GM19240 (cell line): ENCODE results near the gene LCE3D.
"Not testable (repeated sequence)": the region's sequence is repeated elsewhere in the genome, so short reads cannot be mapped to it uniquely, and the experiment has no call there.

Experiments used
- DNase-seq: peaks from one replicate; pipeline ENCODE4 v3.0.0; 2011; ENCODE audit warnings: low spot score; ENCODE audit not compliant: insufficient read length

Gene LCE3D, protein sequence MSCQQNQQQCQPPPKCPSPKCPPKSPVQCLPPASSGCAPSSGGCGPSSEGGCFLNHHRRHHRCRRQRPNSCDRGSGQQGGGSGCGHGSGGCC

DNA sequence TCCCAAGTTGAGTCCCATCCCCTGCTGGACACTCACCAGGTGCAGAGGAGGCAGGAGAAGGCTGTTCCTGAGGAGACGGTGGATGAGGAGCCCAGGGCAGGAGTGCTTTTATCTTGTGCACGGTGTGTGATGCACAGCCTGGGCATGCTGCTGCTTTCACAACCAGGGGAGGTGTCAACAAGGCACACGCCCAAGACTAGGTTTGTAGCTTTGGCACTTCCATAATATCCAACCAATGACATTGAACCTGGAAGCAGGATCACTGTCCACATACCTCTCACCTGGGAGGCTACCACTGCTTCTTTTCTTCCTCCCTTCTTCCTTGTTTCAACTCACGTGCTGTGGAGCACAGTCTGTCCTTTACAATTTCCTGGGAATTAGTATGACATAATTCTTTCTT is at the start of gene LCE3D:
Gene LCE3D, minus strand, starts transcription at position 84 of the 400 bp plus-strand sequence. CDS start 580 bp downstream, outside the sequence.
- DNase-seq, result no peak

DNA sequence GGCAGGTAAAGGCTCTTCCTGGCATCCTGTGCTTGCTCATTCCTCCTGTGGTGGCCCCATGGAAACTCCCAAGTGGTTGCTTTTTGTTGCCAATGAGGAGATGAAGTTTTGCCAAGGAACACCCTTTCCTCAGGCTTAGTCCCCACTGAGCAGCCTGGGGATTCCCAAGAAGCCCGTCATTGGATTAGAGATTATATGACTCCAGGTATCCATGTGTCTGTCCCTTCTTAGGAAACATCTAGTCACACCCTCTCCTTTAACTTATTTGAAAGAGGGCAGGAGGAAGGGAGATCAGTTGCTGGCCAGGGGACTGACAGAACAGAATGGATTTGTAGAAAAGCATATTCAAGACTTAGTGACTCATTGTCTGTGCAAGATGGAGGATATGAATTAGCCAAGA is 46.4 kb upstream of the LCE3D start:
- no peak for DNase-seq

DNA sequence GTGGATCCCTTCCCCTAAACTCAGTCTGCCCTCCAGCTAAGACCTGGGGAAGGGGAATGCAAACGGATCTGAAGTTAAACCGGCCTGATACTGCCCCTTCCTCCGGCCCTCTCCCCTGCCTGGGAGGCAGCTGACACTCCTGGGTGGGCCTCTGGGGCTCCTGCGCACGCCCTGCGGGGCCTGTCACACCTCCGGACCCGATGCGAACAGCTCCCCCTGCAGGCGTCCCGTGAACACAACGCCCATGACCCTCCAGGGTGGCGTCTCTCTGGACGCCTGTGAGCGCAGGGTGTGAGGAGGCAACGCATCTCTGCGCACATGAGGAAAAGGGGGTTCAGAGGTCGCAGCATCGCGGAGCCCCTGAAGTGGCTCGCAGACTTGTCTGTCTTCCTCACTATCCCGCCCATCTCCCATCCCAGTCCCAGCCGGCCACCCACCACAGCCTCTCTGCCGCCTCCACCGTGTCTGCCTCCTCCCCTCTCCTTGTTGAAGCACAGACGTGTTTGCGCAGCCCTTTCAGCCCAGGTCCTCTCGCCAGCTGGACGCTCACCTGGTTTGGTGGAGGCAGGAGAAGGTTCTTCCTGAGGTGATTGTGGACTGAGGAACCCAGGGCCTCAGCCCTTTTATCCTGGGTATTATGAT is 43.0 kb upstream of the LCE3D start:
- no peak for DNase-seq

DNA sequence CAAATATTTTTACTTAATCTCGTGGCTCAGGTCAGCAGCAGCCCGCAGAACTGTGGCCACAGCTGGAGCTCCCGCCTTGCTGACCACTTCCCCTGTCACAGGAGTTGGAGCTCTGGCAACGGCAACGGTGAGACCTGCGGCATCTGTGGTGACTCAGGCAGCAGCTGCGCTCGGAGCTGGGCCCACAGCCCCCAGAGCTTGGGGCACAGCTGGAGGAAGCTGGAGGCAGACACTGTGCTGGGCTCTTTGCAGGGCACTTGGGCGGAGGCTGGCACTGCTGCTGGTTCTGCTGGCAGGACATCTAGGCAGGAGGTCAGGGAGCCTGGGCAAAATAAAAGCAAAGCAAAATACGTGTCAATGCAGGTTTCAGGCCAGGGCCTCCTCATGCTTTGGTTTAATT is 42.5 kb upstream of the LCE3D start, which contains the start of gene LCE3A:
Gene LCE3A, minus strand, starts transcription at position 301 of the 400 bp plus-strand sequence. Its CDS starts 0 bp downstream, at position 301.
- DNase-seq, result no peak

DNA sequence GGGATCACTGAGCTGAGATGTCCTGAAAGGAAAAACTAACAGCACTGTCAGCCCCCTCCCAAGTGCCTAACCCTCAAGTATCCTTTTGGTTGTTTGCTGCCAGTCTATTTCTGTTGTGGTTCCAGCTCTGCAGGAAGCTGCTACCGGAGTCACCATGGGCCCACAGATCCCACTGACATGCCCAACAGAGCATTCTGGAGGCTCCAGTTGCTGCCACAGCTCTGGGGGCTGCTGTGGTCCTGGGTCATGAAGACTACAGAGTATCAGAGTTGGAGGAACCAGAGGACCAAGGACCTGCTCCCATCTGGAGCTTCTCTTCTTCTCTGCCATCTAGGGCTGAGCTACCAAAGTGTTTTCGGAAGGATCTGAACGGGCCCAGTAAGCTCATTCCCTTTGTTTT is 41.7 kb upstream of the LCE3D start:
- DNase-seq, result no peak

DNA sequence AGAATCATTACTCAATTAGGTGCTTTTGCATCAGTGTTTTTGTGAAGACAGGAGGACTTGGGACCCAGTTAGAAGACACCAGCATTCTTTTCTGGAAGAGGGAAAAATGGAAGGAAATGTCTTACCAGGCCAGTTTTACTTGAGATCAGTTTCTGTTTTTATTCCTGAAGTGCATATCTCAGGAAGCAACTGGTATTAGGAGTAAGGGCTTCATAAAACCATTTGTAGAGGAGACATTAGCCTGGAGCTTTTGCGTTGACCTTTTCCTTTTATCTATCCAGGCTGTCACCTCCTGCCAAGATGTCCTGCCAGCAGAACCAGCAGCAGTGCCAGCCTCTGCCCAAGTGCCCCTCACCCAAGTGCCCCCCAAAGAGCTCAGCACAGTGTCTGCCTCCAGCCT is 33.2 kb upstream of the LCE3D start, which contains the start of gene LCE3B:
Gene LCE3B, plus strand, starts transcription at position 301 of the 400 bp plus-strand sequence. Its CDS starts 0 bp downstream, at position 301.
- no peak for DNase-seq

DNA sequence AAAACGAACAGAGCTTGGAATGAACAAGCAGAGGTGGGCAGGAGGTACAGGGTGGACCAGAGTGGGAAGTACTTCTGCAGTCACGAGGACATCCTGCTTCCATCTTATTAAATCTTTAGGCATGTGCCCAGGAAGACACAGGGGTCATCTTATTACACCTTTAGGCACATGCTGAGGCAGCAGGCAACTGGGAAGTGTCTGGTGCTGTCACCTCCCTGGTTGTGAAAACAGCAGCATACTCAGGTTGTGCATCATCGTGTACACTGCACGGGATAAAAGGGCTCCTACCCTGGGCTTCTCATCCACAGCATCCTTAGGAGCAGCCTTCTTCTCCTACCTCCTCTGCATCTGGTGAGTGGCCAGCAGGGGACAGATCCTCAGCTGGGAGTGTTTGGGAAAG is 19.6 kb upstream of the LCE3D start, which contains the start of gene LCE3C:
Gene LCE3C, plus strand, starts transcription at position 301 of the 400 bp plus-strand sequence. CDS start 498 bp downstream, outside the sequence.
- DNase-seq, result no peak

DNA sequence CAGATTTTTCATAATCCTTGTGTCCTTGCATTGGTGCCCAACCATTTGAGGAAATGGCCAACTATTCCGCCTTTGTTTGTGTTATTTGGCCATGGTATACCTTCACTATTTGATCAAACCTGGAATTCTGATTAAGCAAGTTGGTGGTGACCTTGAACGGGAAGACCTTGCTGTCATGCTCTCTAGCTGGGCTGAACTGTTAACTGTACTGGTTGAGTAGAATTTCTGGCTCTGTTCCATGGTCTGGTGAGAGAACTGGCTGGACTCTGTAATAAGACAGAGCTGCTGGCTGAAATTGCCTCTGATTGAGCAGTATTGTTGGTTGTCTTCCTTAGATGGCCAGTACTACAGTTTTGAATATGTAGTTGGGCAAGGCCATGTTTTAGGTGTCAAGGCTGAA is 16.7 kb upstream of the LCE3D start:
- DNase-seq, result no peak

DNA sequence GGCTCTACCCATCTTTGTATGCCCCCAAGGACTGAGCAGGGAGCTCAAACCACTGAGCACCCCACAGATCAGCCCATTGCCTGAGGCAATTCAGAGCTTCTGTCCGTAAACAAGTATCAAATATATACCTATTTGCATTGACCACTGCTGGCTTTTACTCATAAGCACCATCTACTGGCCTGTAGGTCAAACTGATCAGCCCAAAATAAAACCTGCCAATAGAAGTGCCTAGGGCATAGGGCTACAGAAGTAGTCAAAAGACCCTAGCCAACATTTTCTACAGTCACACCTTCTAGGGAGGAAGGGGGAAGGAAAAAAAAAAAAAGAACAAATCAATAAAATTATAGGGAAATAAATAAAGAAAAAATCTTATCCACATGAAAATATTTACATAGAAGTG is 5.3 kb upstream of the LCE3D start:
- no peak for DNase-seq

DNA sequence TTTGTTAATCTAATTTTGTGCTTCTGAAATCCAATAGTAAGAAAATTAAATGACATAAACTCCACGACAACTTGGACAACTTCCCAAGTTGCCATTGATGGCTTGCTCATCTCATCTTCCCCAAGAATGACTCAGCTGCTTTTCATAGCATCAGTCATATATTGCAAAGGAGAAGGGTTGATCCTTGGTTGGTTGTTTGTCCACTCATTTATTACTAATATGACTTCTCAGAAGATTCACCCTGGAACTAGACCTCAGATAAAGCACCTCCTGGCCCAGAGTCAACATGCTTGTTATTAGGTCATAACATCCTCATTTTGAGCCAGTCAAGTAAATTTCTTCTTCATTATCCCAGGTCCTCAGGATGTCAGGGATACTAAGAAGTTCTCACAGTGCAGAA is 2.3 kb upstream of the LCE3D start:
- DNase-seq, result no peak

DNA sequence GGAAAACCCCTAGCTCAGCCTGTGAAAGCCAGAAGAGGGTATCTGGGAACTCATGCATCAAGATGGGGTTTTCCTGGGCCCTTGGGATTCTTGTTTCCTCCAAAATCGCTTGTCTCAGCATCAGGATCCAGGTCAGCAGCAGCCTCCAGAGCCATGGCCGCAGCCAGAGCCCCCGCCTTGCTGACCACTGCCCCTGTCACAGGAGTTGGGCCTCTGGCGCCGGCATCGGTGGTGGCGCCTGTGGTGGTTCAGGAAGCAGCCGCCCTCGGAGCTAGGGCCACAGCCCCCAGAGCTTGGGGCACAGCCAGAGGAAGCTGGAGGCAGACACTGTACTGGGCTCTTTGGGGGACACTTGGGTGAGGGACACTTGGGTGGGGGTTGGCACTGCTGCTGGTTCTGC is 790 bp downstream of the LCE3D start:
- not testable (repeated sequence) for DNase-seq

DNA sequence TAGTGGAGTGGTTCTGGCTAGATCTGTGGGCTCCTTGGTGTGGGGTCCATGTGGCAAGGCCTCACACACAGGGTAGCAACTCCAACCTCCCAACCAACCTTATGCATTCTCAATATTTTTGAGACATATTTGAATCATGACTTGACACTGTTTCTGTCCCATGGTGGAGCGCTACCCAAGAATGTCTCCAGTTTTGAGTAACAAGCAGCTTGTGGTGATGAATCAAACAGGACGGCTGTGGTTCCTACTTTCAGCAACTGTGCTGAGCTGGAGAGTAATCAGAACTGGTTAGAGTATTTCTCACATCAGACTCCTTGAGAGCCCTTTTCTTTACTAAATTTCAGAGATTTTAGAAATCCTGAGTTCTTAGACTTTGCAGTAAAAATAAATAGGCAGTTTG is 3.1 kb downstream of the LCE3D start:
- DNase-seq, result no peak

DNA sequence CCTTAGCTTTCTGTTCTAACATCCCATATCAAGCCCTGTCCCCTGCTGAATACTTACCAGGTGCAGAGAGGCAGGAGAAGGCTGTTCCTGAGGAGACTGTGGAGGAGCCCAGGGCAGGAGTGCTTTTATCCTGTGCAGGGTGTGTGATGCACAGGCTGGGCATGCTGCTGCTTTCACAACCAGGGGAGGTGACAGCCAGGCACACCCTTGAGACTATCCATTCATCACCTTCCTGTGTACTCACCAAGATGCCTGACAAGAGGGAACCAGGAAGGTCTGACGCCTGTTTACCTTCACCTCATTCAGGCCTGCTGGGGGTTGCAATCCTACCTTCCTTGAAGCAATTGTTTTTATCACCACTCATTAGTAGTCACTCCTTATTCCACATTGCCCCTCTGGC is 13.6 kb downstream of the LCE3D start, which contains the start of gene LCE3E:
Gene LCE3E, minus strand, starts transcription at position 100 of the 400 bp plus-strand sequence. CDS start 572 bp downstream, outside the sequence.
- no peak for DNase-seq

DNA sequence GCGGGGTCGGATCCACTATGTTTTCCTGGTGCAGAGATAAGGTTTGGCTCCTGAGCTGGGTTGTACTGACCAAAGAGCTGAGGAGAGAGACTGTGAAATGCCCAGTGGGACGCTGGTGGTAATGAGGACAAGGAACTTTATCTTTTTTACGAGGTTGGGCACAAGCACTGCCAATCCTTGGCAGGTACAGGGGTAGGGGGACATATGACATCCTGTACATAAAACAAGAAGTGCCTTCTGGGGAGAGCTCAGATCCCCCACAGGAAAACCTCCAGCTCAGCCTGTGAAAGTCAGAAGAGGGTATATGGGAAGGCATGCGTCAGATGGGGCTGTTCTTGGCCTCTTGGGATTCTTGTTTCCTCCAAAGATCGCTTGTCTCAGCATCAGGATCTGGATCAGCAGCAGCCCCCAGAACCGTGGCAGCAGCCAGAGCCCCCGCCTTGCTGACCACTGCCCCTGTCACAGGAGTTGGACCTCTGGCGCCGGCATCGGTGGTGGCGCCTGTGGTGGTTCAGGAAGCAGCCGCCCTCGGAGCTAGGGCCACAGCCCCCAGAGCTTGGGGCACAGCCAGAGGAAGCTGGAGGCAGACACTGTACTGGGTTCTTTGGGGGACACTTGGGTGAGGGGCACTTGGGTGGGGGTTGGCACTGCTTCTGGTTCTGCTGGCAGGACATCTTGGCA is 14.6 kb downstream of the LCE3D start:
- DNase-seq, result no peak

DNA sequence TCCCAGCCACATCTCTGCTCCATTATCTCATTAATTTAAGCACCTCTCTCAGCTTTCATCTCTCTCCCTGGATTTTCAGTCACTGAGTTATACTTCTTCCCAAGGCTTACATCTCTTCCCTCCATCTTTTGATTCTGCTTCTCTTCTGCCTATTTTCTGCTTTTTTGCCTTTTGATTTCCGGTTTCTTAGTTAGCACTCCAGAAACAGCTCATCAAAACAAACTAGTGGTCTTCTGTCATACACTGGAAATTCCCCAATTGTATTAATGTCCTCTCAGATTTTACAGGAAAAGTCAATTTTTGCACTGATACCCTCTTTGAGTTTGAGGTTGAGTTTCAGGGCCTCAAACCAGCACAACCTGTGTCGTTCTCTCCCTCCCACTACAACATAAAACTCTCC is 15.2 kb downstream of the LCE3D start:
- DNase-seq, result no peak

DNA sequence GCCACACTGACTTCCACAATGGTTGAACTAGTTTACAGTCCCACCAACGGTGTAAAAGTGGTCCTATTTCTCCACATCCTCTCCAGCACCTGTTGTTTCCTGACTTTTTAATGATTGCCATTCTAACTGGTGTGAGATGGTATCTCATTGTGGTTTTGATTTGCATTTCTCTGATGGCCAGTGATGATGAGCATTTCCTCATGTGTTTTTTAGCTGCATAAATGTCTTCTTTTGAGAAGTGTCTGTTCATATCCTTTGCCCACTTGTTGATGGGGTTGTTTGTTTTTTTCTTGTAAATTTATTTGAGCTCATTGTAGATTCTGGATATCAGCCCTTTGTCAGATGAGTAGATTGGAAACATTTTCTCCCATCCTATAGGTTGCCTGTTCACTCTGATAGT is 32.0 kb downstream of the LCE3D start:
- not testable (repeated sequence) for DNase-seq

DNA sequence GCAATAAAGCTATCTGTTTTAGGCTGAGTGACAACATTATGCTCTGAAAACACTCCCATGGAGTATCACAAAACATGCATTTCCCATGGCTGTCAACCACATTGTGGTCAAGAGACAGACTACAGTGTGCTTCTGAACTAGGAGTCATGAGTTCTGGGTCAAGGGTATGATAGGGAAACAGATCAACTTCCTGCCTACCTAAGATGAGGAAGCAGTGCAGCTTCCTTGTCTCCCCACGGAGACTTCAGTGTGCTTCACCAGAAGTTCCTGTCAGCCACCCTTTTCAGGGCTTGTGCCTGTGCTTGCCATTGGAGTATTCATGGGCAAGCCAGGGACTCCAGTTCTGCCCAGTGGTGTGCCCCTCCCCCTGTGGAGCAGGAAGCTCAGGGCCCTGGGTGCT is 33.6 kb downstream of the LCE3D start:
- DNase-seq, result no peak

DNA sequence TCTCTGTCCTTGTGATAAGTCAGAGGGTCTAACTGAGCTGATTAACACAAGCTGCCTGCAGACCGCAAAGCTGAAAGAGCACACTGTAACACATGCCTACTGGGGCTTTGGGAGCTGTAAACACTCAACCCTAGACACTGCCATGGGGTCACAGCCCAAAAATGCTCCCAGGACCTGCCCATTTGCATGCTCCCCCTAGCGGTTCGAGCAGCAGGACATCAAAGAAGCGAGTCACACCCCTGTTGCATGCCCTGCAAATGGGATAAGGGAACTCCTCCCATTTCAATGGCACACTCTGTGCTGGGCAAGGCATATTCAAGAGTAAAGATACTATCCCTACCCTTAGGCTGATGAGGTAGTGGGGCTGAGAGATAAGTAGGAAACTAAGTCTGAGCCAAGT is 36.5 kb downstream of the LCE3D start:
- no peak for DNase-seq

DNA sequence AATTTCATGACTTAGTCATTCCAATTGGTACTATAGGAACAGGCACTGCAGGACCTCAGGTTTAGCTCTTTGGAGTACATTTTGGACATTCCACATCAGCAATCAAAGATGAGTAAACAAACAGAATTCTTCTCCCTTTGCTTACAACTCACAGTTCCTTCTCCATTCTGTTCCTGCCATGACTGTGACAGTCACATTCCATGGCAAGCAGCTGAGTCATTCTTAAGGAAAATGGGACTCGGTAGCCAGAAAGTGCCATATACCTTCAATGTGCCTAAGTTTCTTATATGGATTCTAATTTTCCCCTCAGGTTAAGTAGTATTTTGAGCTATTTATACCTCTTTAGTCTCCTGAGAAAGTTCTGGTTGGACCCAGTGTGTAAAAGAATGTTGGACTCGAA is 40.4 kb downstream of the LCE3D start:
- DNase-seq, result no peak

DNA sequence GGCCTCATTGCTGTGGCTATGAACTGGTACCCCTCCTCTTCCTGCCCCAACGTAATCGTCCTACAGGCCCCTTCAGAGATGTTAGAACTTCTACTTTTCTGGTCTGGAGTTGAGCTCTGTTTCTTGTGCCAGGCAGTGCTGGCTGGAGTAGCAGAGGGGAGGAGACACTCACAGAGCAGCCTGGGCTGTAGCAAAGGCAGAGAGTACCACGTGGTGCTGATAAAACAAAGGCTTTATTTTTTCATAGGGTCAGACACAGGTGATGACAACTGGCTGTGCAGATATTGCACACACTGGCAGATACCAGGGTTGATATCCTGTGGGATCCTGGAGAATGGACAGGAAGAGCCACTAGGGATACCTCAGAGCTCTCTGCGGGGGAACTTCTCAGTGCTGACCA is 42.8 kb downstream of the LCE3D start:
- DNase-seq, result no peak

DNA sequence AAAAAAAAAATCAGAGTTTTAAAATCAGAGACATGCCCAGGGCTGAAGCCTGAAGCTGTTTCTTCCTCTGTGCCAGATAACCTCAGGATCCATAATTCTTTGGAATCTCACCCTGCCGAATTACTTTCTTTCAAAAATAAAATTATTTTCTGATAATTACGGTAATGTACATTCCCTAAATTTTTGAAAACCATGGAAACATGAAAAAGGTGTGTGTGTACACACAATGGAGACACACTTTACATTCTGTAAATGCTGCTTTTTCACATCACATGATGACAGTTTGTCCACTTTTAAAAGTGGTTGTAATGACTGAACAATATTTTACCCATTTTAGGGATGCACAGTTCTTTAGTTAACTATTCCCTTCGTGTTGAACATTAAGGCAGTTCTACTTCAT is 44.5 kb downstream of the LCE3D start:
- DNase-seq, result no peak

DNA sequence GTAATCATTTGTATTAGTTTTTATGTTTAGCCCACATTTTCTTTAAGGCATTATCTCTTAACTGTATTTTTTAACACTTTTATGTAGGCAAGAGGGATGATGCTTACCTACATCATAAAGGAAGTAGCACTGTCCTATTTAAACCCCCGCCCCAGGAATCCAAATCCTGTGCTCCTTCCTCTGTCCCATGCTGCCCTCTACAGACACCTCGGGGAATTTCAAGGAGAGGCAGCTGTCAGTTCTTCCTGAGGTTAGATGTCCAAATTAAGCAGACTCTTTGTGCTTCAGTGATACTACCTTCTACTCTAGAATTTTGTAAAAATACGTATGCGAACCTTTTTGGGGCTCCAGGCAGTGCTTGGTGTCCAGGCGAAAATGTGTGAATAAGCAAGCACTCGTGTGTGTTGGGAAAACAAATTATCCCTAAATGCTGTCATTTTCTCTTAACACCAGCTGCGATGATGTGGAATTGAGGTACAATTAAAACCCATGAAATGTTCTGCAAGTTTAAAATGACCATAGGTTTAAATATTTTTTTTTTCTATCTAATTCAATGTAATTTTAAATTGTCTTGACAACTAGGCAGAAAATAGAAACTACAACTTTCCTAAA is 46.9 kb downstream of the LCE3D start:
- DNase-seq, result no peak
